SHP77 (cell line): ENCODE results near the gene TAC3.
"Not testable (repeated sequence)": the region's sequence is repeated elsewhere in the genome, so short reads cannot be mapped to it uniquely, and the experiment has no call there.

Experiments used
- DNase-seq, 2 experiments: peaks; one replicate each; lab custom pipeline; 2025; lab: John Stamatoyannopoulos, UW

The TAC3 gene

DNA sequence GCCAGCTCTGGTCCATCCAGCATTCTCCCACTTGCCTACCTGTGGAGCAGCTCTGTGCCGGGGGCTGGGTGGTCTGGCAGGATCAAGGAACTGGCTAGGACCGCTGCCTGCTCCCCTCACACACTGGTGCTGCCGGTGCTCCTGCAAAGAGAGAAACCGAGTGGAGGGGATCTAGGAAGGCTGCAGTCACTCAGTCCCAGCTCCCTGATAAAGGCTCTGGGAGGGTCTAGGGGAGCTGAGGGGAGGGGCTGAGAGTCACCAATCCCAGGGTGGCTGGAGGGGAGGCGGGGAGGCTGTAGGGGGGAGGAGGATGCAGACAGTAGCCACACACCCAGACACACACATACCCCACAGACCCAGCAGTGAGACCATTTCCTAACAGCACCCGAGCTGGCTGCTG is at the start of gene TAC3:
TSS of gene TAC3 (minus strand) at position 182 of the 400 bp plus-strand sequence. CDS start 732 bp downstream, outside the sequence.
- no peak for DNase-seq

DNA sequence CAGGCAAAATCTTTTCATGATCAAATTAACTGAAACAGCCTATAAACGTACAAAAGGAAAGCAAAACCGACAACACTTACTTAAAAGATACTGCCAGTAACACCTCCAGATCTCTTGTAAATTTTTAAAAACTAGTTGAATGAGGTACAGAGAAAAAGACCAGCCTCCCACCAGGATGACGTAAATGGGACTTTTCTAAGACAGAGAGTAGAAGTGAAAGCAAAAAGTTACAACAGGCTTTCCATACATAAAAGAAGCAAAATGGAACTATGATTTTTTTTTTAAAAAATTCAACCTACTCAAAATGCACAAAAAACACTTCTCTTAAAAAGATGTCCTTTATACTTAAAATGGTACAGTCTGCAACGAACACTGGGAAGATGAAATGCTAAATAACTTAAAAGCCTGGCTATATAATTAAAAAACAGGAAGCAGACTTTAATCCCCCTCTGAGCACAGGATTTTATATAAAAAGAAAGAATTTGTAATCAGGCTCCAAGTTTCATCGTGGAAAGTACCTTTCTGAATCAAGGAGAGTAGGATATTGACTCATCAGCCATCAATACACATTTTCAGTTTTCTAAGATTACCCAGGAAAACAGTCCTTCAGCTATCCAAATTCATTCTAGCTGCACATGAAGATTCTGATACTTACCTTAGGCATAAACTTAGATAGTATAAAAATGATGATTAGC is 47.8 kb upstream of the TAC3 start:
- DNase-seq: no peak

DNA sequence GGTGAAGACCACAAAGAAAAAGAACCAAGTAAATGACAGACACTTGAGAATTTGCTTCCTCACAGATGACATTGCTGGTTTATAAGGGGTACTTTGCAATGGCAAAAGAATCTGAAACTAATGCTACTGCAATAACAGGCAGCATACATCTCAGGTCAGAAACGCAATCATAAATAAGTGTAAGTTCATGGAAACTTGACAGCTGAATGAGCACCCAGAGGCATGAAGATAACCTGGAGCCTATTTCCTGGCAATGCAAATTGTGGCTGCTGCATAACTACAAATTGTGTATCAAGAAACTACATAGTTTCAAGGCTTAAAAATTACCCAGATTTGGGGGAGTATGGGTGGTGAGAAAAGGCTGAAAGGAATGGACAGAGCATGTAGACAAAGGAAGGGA is 42.1 kb upstream of the TAC3 start:
- no peak for DNase-seq

DNA sequence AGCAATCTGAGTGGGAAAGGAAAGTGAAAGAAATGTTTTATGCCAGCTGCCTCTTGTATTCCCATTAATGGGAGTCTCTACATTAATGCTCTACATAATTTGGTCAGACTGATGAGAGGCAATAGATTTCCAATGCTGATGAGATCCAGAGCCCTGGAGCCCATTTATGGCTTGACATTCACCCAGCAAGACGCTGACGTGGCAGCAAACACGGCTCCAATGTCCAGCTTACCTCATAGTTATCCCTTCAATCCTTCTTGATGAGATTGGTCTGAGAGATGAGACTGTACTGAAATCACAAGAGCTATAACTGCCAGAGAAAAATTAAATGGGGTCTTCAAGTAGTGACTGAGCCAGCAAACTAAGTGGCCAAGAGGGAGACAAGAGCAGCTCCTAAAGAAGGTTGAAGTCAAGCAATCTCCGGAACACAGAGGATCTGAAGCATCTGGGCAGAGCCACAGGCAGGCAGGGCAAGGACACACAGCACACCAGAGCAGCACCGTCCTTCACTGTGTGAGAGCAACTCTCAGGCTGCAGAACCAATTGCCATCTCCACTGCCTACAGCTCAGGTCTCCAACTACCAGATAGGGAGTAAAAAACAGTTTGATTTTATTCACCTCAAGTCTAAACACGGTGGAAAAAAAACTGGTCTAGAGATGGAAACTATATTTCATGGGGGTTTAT is 40.9 kb upstream of the TAC3 start:
- DNase-seq: no peak

DNA sequence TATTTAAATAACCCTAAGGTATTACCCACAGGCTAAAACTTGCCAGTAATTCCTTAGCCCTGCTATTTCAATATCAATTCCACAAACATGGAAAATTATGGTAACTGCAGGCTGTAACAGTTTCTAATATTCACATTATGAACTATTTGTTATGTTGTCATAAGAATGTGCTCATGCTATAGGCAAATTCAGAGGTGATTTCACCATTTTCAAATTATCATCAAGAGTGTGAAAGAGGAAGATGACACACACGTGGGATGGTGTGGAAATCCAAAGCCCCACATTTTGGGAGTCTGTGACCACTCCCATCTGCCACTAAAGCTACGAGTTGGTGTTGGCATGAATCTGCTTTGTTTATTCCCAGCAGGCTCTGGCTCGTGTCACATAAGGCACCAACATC is 39.5 kb upstream of the TAC3 start:
- DNase-seq: no peak

DNA sequence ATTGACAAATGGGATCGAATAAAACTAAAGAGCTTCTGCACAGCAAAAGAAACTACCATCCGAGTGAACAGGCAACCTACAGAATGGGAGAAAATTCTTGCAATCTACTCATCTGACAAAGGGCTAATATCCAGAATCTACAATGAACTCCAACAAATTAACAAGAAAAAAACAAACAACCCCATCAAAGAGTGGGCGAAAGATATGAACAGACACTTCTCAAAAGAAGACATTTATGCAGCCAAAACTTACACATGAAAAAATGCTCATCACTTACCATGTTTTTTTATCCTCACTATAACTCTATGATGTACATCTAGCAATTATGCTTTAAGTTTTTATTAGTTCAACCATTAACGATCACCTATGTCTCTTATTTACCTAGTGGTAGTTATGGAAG is 37.6 kb upstream of the TAC3 start:
- not testable (repeated sequence) for DNase-seq

DNA sequence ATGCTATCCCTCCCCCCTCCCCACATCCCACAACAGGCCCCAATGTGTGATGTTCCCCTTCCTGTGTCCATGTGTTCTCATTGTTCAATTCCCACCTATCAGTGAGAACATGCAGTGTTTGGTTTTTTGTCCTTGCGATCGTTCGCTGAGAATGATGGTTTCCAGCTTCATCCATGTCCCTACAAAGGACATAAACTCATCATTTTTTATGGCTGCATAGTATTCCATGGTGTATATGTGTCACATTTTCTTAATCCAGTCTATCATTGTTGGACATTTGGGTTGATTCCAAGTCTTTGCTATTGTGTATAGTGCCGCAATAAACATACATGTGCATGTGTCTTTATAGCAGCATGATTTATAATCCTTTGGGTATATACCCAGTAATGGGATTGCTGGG is 36.8 kb upstream of the TAC3 start:
- not testable (repeated sequence) for DNase-seq

DNA sequence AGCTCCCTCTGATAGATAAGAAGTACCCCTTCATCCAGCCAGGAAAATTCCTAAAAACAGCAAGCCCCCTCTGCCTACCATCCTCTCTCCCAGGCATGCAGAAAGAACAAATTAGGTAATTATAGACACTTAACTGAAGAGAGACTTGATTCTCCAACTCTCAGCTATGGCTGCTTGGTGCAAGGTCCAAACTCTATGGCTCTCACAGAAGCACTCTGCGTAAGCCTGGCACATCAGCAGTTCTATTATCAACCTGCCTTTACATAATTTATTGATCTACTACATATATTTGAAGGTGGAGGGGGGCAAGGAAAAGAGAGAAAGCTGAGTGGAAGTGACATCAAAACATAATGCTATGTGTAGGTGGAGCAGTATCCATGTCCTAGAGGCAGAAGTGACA is 34.7 kb upstream of the TAC3 start:
- no peak for DNase-seq

DNA sequence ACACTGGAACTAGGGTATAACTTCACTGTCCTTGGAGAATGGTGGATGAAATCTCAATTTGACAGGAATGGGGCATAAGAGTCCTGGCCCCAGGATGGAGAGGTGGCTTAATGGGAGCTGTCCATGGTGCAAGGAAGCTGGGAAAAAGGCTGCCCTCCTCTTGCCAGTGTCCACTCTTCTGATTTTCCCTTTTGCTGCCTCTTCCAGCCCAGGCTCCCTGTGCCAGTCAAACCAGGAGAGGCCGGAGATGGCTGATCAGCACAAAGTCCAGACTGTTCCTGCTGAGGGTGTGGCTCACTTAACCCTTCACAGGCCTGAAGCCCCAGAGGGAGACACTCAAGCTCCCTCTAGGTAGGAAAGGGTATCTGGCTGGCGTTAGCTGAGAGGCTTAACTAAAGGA is 33.6 kb upstream of the TAC3 start, which contains the start of gene MYO1A:
TSS of gene MYO1A (minus strand) at position 240 of the 400 bp plus-strand sequence. CDS start 1,806 bp downstream, outside the sequence.
- no peak for DNase-seq

DNA sequence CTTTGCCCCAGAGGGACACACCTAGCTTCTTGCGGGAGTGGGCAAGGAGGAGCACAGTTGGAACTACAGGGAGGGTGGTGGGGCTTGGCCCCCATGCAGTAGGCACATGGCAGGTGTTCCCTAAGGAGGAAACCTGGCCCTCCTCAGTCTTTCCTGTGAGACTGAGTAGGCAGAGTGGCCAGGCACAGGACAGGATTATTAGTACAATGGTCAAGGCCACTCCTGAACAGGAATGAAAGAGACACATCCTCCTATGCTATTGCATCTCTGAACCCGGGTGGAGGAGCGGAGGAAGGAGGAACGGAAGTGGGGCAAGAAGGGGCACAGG is 32.8 kb upstream of the TAC3 start:
- no peak for DNase-seq

DNA sequence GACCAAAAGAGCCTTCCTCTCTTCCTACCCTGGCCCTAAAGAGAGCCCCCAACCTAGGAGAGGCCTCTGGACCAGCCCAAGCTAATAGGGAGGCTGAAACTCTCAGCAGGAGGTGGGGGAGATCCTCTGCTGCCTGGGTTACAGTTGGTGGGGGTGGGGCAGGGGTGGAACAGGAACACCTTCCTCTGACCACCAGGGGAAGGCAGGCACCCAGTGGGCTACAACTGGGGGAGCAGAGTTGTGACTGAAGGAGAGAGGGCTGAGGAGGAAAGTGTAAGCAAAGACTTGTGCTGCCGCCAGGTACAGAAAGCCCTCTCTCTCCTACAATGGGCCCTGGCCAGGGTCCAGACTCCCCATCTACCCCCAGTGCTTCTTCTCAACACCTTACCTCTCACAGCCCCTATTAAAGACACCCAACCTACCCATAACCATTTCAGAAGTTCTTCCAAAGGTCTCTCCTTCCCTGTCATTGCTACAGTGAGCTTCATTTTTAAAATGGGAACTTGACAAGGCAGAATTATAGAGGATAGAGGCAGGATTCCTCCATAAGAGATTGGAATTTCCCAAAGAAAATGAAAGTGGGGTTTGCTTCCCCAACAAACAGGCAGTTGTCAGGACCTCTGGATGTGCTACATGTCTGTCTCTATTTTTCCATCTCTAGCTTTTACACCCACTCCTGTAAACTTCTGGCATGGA is 32.2 kb upstream of the TAC3 start:
- DNase-seq: no peak

DNA sequence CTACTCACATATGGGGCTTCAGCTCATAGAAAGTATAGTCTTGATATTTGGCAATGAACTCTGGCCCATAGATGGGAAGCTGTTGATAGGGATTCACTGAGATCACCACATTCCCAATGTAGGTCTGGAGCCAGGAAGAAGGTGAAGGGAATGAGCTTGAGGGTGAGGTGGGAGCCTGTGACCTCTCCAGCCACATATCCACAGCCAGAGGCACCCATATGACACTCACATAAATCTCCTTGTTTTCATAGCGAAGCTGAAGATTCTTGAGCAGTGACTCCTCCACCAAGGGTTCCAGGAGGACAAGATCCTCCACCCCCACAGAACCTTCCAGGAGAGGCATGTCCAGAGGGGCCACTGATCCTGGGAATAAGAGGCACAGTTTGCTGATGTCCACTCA is 31.7 kb upstream of the TAC3 start:
- DNase-seq: no peak

DNA sequence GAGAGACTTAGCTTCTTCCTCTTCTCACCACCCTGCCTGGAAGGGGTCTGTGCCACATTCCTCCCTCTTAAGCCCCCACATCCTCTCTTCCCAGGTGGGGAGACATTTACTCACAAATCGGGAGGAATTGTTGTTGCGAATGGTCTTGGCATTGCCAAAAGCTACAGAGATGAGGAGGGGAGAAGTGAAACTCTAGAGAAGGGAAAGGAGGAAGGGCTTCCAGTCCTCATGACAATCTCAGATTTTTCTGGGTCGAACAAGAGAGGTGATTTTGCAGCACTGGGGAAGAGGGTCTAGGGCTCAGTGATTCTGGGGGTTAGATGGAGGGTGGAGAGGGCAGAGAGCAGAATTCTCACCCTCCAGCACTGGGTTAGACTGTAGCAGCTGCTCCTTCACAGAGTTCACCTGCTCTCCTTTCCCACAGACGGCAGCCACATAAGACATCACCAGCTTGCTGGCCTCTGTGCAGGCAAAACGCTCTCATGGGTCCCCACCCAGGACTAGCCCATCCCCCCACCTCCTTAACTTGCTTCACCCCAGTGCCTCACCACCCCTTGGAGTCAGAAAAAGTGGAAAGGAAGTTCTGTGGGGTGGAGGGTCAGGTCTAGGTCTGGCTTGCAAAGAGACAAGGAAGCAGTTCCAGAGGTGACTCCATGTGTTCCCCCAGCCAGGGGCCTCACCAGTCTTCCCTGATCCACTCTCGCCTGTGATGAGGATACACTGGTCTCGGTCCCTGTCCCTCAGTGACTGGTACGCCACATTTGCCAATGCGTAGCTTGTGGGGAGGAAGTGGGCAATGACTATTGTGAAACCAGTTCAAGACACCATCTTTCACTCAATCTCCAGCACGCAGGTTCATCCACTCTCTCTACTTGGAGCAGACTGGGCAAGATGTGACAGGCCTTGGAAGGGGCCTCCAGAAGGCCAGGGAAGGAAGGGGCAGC is 30.9 kb upstream of the TAC3 start:
- no peak for DNase-seq

DNA sequence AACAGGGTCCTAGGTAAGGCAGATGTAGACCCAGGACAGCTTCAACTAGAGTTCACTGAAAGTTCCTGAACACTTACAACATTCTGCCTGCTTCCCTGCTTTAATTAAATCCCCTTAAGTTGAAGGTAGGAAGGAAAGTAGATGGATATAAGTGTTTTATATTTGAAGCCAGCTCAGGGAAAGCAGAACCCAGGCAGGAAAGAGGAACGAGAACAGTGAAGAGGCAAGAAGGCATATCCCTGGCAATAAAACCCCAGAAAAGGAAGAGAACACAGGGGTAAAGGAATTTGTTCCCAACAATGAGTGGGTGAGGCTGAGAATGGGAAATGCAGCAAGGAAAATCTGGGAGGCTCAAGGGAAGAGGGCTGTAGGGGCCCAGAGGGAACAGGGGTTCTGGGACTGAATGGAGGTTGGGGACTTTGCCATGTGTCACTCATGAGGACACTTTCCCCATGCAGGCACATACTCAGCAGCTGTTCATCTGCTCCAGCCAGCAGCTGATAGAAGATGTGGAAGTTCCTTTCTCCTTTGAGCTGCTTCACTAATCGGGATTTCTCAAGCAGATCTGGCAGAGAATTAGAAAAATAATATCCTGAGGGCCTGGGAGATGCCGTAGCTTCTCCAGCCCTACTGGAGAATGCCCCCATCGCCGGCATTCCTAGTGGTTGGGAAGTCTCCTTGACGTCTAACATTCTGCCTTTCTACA is 29.9 kb upstream of the TAC3 start:
- no peak for DNase-seq

DNA sequence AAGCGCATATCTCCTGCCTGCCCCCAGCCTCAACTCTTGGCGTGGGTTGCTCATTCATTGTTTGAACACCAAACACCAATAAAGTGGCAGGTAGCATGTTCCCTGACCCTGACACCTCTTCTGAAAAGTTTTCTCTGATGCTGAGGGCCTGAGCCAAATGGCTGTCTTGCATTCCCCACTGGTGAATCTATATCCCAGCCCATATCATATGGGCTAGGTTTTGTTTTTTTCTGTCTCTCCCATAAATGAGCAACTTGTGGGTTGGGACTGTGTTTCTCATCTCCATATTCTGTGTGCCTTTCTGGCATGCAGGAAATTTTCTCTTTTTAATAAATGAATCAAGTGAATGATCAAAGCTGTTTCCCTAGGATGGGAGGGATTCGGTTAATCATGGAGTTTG is 28.6 kb upstream of the TAC3 start:
- DNase-seq: no peak

DNA sequence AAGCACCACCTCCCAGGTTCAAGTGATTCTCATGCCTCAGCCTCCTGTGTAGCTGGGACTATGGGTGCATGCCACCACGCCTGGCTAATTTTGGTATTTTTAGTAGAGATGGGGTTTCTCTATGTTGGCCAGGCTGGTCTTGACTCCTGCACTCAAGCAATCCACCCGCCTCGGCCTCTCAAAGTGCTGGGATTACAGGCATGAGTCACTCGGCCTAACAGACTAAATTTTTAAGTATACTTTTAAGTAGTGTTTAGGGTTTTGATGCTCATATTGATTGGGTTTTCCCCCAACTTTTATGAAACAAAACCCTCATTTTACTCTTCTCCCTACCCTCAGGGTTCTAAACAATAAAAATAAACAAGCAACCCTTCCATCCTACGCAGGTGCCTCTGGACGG is 28.1 kb upstream of the TAC3 start:
- no peak for DNase-seq

DNA sequence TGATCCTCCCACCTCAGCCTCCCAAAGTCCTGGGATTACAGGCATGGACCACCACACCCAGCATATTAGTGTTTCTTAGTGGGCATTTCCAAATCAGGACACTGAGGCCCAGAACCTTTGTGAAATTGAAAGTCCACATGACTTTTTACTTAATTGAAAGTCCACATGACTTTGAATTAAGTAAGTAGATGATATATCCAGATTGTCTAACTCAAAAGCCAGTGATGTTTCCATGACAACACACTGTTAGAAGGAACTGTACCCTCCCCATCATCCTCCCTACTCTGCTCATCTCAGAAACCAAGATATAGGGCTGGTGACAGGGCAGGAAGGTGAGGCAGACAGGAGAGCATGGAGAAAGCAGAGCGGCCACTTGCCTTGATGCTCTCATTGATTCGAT is 26.4 kb upstream of the TAC3 start:
- no peak for DNase-seq

DNA sequence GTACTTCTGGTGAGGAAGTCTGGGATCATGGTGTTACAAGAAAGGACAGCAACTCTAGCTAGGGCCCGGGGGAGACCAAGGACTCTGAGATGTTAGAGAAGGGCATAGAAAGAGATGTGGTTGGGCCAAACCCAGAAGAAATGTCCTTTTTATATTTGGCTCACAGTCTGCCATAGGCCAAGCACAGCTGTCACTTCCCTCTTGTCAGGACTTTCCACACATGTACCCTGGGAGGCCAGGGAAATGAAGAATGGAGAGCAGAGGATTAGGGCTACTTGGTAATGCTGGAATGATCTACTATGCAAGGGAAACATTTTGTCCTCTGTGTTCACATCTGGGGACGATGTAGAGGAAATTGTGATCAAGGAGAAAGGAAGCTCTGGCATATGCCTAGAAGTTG is 24.4 kb upstream of the TAC3 start:
- DNase-seq: no peak

DNA sequence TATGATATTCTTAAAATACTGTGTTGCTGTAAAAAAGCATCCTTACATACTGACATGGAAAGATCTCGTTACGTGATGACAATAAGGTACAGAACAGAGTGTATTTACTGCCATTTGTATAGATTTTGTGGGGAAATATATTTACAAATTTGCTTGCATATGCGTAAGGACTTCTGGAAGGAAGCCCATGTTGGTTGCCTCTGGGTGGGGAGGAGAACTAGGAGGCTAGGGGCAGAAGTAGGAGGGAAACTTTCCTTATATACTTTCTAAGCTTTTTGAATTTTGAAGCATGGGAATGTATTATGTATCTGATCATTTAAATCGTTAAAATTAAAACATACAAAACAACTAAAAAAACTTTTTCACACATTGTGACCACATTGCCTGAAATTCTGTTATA is 23.9 kb upstream of the TAC3 start:
- no peak for DNase-seq

DNA sequence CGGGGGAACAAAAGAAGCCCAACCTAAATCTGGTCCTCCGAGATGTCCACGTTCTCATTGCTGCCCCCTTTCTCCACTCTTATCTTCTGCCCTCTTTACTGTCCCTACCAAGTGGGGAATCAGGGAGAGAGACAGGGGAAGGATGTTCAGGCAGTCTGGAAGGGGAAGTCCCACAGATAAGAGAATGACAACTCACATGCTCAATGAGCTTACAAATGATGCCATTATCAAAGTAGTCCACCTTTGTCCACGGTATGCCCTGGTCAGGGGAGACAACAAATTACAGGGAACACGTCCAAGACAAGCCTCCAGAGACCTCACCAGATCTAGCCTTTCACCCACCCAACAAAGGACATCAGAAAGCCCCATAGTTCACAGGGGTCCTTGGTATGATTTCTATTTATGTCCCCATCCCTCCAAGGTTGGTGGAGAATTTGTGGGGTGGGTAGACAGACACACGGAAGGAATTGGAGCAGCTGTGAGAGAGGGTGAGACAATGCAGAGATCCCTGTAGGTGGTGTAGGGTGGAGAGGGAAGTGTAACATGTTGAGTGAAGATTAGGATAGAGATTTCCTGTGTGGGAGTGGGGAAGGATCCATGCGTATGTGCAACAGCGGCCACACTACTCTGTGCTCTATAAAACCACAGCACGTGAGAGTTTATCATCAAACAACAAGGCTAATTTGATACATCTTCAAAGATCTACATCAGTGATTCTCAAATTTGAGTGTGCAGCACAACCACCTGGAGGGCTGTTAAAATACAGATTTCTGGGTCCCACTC is 22.9 kb upstream of the TAC3 start:
- no peak for DNase-seq

DNA sequence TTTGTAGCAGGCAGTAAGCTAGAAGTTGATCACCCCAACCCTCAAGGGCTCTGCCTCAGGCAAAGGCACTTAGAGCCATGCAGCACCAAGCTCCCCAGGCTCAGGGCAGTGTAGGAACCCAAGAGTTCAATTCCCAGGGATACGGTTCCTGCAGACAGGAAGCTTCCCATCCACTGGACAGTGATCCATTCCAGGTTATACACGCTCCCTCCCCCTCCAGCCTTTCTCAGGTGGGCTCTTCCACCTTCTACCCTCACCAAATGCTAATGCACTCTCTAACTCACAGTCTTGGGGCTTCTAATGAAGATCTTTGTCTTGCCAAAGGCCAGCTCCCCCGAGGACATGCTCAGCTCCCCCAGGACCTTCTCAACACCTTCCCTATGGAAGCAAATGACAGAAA is 20.9 kb upstream of the TAC3 start:
- DNase-seq: no peak
